Stomach (tissue), 19 donors: ENCODE results near the gene EIF2B1. TPM values are rescaled to one million over a fixed set of nuclear protein-coding genes. Genes with fewer than 3 reads are reported as not detected.

Source experiments
- DNase-seq, 2 donors: peaks; one replicate each; pipeline versions ENCODE4 v3.0.0 to v3.0.0-alpha.2; 2013 to 2019
- H3K27ac ChIP-seq, 5 donors: fragments of 200-600 bp in 4 of 5; sonication (generic) in 4 of 5; one replicate each; pipeline ENCODE4 v1.5.1; 2013 to 2019; ENCODE audit warnings: mild to moderate bottlenecking in 1 of 5, moderate library complexity in 1 of 5
- H3K27me3 ChIP-seq, 3 donors: fragments of 200-600 bp; sonication (generic); one replicate each; pipeline ENCODE4 v1.5.1; 2017 to 2019; ENCODE audit warnings: mixed run types in 1 of 3
- H3K36me3 ChIP-seq, 4 donors: fragments of 200-600 bp; sonication (generic); 1 replicate in 3 of 4; 2 replicates in 1 of 4; pipeline ENCODE4 v1.5.1; 2016 to 2019
- H3K4me1 ChIP-seq, 4 donors: fragments of 200-600 bp; sonication (generic); one replicate each; pipeline ENCODE4 v1.5.1; 2016 to 2019
- H3K4me3 ChIP-seq, 4 donors: fragments of 200-600 bp; sonication (generic) in 3 of 4; one replicate each; pipeline ENCODE4 v1.5.1; 2016 to 2019; ENCODE audit warnings: mild to moderate bottlenecking in 1 of 4
- H3K9me3 ChIP-seq, 4 donors: fragments of 200-600 bp; sonication (generic); one replicate each; pipeline ENCODE4 v1.5.1; 2016 to 2019
- EP300 ChIP-seq: sonication (generic); formaldehyde crosslinking; IDR thresholded peaks from one replicate; pipeline ENCODE4 v1.6.1; 2017; ENCODE audit warnings: antibody characterized with exemption
- POLR2A ChIP-seq, 4 donors: fragments of 450-650 bp; IDR thresholded peaks; one replicate each; pipeline ENCODE4 v1.6.1; 2016; ENCODE audit warnings: antibody characterized with exemption in 4 of 4, control low read depth in 2 of 4, mild to moderate bottlenecking in 1 of 4, moderate library complexity in 1 of 4
- POLR2AphosphoS5 ChIP-seq, 3 donors: sonication (generic); formaldehyde crosslinking; IDR thresholded peaks; one replicate each; pipeline ENCODE4 v1.6.1; 2016; ENCODE audit warnings: antibody characterized with exemption in 3 of 3
- WGBS, 5 donors: extraction: QIAGEN DNeasy Blood & Tissue Kit in 3 of 5; methylation state at CpG; one replicate each; pipeline versions ENCODE4 v1.1.5 to v1.1.7; 2013 to 2018; 5-methylcytosine and 5-hydroxymethylcytosine counted together
- intact Hi-C: fragments of 100-400 bp; cut with DNase I; formaldehyde crosslinking; loops from one replicate; pipeline ENCODE4 v1.15.1; 2023; ENCODE audit warnings: low total_unique reads
- long read RNA-seq, 10 donors: transcript quantifications; one replicate each; lab custom pipeline, GENCODE V29; 2026
- polyA plus RNA-seq, 3 donors: library from polyadenylated mRNA; stranded (reverse); fragments of 200-250 nt; gene quantifications; one replicate each; pipeline ENCODE4 v1.2.3, GENCODE V29; 2013
- total RNA-seq, 5 donors: library from RNA; depleted of rRNA; stranded (reverse); fragments of >200 nt; gene quantifications; one replicate each; pipeline versions ENCODE4 v1.1.0 to v1.2.3, GENCODE V29; 2014 to 2016
- TF ChIP-seq, protein P1 (sequence below), 7 experiments: fragments of 450-650 bp in 4 of 7; fragments of 200-600 bp in 3 of 7; sonication (generic) in 3 of 7; IDR thresholded peaks; one replicate each; pipeline ENCODE4 v1.5.1; 2016 to 2019; ENCODE audit warnings: antibody characterized with exemption in 7 of 7, control low read depth in 2 of 7, mild to moderate bottlenecking in 1 of 7
- donor health status: healthy with polysubstance abuse.
- donor health status: Bipolar disorder and iron deficiency.
- donor health status: healthy.

Gene EIF2B1
- total RNA-seq (100 to 1,000 TPM in 3 of 5 donors, 10 to 100 TPM in 2; 33.6 to 194 (median 123) TPM), polyA plus RNA-seq (10 to 100 TPM; 20.0 to 31.9 (median 29.1) TPM)
- long read RNA-seq, donor 1, transcript EIF2B1-202 (4 exons, 622 nt): major isoform, 6 of 11 reads
- long read RNA-seq, donor 1, transcript EIF2B1-201 (9 exons, 2,477 nt): minor isoform, 5 of 11 reads
- long read RNA-seq, donor 1, partial matches to known transcripts: 0 of 11 reads
- long read RNA-seq, donor 1, other reads (novel, unspliced or antisense): 0 of 11 reads
- long read RNA-seq, donor 2, transcript EIF2B1-201 (9 exons, 2,477 nt): major isoform, 10 of 16 reads
- long read RNA-seq, donor 2, partial matches to known transcripts: 0 of 16 reads
- long read RNA-seq, donor 2, other reads (novel, unspliced or antisense): 0 of 16 reads
- long read RNA-seq, donor 3, transcript EIF2B1-201 (9 exons, 2,477 nt): major isoform, 6 of 8 reads
- long read RNA-seq, donor 3, partial matches to known transcripts: 0 of 8 reads
- long read RNA-seq, donor 3, other reads (novel, unspliced or antisense): 0 of 8 reads
- long read RNA-seq, donor 4, partial matches to known transcripts: 0 of 1 reads
- long read RNA-seq, donor 4, other reads (novel, unspliced or antisense): 0 of 1 reads
- long read RNA-seq, donor 5, transcript EIF2B1-201 (9 exons, 2,477 nt): major isoform, 10 of 16 reads
- long read RNA-seq, donor 5, partial matches to known transcripts: 0 of 16 reads
- long read RNA-seq, donor 5, other reads (novel, unspliced or antisense): 0 of 16 reads
- long read RNA-seq, donor 6, transcript EIF2B1-202 (4 exons, 622 nt): minor isoform, 7 of 76 reads
- long read RNA-seq, donor 6, transcript EIF2B1-204 (5 exons, 1,768 nt): minor isoform, 6 of 76 reads
- long read RNA-seq, donor 6, transcript EIF2B1-201 (9 exons, 2,477 nt): major isoform, 26 of 76 reads
- long read RNA-seq, donor 6, partial matches to known transcripts: 26 of 76 reads
- long read RNA-seq, donor 6, other reads (novel, unspliced or antisense): 11 of 76 reads
- long read RNA-seq, donor 7, transcript EIF2B1-201 (9 exons, 2,477 nt): major isoform, 9 of 11 reads
- long read RNA-seq, donor 7, partial matches to known transcripts: 0 of 11 reads
- long read RNA-seq, donor 7, other reads (novel, unspliced or antisense): 0 of 11 reads
- long read RNA-seq, donor 8, transcript EIF2B1-201 (9 exons, 2,477 nt): major isoform, 8 of 20 reads
- long read RNA-seq, donor 8, partial matches to known transcripts: 7 of 20 reads
- long read RNA-seq, donor 8, other reads (novel, unspliced or antisense): 0 of 20 reads
- long read RNA-seq, donor 9, transcript EIF2B1-201 (9 exons, 2,477 nt): major isoform, 11 of 19 reads
- long read RNA-seq, donor 9, partial matches to known transcripts: 5 of 19 reads
- long read RNA-seq, donor 9, other reads (novel, unspliced or antisense): 0 of 19 reads
- long read RNA-seq, donor 10, transcript EIF2B1-201 (9 exons, 2,477 nt): major isoform, 6 of 6 reads
- long read RNA-seq, donor 10, partial matches to known transcripts: 0 of 6 reads
- long read RNA-seq, donor 10, other reads (novel, unspliced or antisense): 0 of 6 reads

- Histone ChIP-seq H3K27me3 (no peaks in the 10 kb centered on the region), H3K36me3 (peaks cover 28 to 45% (median 39%) of the 10 kb centered on the region in 4 donors), H3K9me3 (no peaks in the 10 kb centered on the region), H3K27ac (peak within 1 kb of the TSS; percentile 75 to 89 (median 86)), H3K4me1 (peaks cover 14 to 43% (median 29%) of the 10 kb centered on the region in 4 donors), H3K4me3 (peak within 1 kb of the TSS; percentile 64 to 94 (median 87))
- 0 to 1% (median 0%) methylated on average over 19 to 52 of the region's 52 CpGs for WGBS, 5 donors
- TF ChIP-seq, protein P1, sequence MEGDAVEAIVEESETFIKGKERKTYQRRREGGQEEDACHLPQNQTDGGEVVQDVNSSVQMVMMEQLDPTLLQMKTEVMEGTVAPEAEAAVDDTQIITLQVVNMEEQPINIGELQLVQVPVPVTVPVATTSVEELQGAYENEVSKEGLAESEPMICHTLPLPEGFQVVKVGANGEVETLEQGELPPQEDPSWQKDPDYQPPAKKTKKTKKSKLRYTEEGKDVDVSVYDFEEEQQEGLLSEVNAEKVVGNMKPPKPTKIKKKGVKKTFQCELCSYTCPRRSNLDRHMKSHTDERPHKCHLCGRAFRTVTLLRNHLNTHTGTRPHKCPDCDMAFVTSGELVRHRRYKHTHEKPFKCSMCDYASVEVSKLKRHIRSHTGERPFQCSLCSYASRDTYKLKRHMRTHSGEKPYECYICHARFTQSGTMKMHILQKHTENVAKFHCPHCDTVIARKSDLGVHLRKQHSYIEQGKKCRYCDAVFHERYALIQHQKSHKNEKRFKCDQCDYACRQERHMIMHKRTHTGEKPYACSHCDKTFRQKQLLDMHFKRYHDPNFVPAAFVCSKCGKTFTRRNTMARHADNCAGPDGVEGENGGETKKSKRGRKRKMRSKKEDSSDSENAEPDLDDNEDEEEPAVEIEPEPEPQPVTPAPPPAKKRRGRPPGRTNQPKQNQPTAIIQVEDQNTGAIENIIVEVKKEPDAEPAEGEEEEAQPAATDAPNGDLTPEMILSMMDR (IDR thresholded peaks at IDR 0.05): no peak
- TF ChIP-seq POLR2AphosphoS5 (IDR thresholded peaks at IDR 0.05): peak; percentile 92 to 99 (median 97)
- TF ChIP-seq EP300: no peak
- peak in 2 of 4 donors; percentile 29 to 79 for TF ChIP-seq POLR2A (IDR thresholded peaks at IDR 0.05)
- intact Hi-C loops: no loop called here
- DNase-seq: peak; percentile 97 to 99
Measured at GRCh38 chr12:123633379-123634141, at the start of gene EIF2B1, which contains the start of gene GTF2H3. Gene EIF2B1, minus strand, starts transcription at chr12:123633686. Its CDS starts 129 bp downstream, at chr12:123633557. Gene GTF2H3, plus strand, starts transcription at chr12:123633829. Its CDS starts 31 bp downstream, at chr12:123633860.

- intact Hi-C loops: no loop called here
- no peak for TF ChIP-seq EP300
- TF ChIP-seq, protein P1 (IDR thresholded peaks at IDR 0.05): no peak
- TF ChIP-seq POLR2AphosphoS5 (IDR thresholded peaks at IDR 0.05): no peak
- TF ChIP-seq POLR2A (IDR thresholded peaks at IDR 0.05): no peak
- WGBS, 5 donors: 78 to 96% (median 92%) methylated on average over 2 of the region's 2 CpGs
- Histone ChIP-seq H3K4me1 (no peaks in the 10 kb centered on the region), H3K27me3 (no peaks in the 10 kb centered on the region), H3K36me3 (peaks cover 18 to 95% (median 78%) of the 10 kb centered on the region in 4 donors), H3K27ac (no peak overlapping the region), H3K4me3 (no peak overlapping the region), H3K9me3 (no peaks in the 10 kb centered on the region)
- no peak for DNase-seq
Measured at GRCh38 chr12:123681605-123682004, 48.1 kb upstream of the EIF2B1 start.

DNA sequence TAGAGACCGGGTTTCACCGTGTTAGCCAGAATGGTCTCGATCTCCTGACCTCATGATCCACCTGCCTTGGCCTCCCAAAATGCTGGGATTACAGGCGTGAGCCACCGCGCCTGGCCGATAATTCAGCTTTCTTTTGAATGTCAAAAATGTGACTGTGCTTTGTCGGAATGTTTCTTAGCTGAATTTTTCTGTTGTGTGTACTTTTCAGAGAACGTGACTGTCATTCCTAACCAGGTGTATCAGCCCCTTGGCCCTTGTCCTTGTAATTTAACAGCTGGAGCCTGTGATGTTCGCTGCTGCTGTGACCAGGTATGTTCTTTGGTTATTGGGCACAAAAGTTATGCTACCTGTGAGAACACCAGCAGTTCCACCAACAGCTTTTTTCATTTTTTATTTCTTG, 45.5 kb upstream of the EIF2B1 start:
- Histone ChIP-seq H3K4me3 (no peak overlapping the region), H3K4me1 (no peaks in the 10 kb centered on the region), H3K36me3 (peaks cover 26 to 95% (median 81%) of the 10 kb centered on the region in 4 donors), H3K27me3 (no peaks in the 10 kb centered on the region), H3K9me3 (no peaks in the 10 kb centered on the region), H3K27ac (no peak overlapping the region)
- DNase-seq: no peak
- WGBS, 5 donors: 93 to 99% (median 97%) methylated on average over 10 of the region's 10 CpGs
- TF ChIP-seq, protein P1 (IDR thresholded peaks at IDR 0.05): no peak
- TF ChIP-seq EP300 (no peak), POLR2A (IDR thresholded peaks at IDR 0.05) (no peak), POLR2AphosphoS5 (IDR thresholded peaks at IDR 0.05) (no peak)
- intact Hi-C loops: no loop called here
